Mammary epithelial cell (primary cell): ENCODE measurements around the gene P2RX5.

Source experiments
- CTCF ChIP-seq, 2 donors: IDR thresholded peaks in 1 of 2; conservative IDR thresholded peaks in 1 of 2; 2 replicates each; pipeline ENCODE4 v1.5.1; 2011 to 2012; ENCODE audit warnings: inconsistent platforms in 2 of 2, low read length in 2 of 2, mild to moderate bottlenecking in 2 of 2, control low read depth in 1 of 2, low read depth in 1 of 2; ENCODE audit not compliant: insufficient read depth in 1 of 2; ENCODE audit errors: extremely low read depth in 1 of 2
- EZH2 ChIP-seq: IDR thresholded peaks from 2 replicates; pipeline ENCODE4 v1.6.1; 2012; ENCODE audit warnings: low read length, inconsistent platforms, borderline replicate concordance

- TF ChIP-seq CTCF (conservative IDR thresholded peaks at IDR 0.05 in 1 of 2, IDR thresholded peaks at IDR 0.05 in 1 of 2; ENCODE audit: extremely low read depth in 1 of 2, insufficient read depth in 1 of 2, low read depth in 1 of 2, low read length in 2 of 2) (no peak), EZH2 (no peak)
These were observed 27.2 kb upstream of the P2RX5 start for GRCh38 chr17:3723188-3723555.
